ENCODE measurements around the gene PLAAT5.
A peak's percentile ranks its signal among the peaks of the same experiment; 100 is the strongest.

Gene PLAAT5

DNA sequence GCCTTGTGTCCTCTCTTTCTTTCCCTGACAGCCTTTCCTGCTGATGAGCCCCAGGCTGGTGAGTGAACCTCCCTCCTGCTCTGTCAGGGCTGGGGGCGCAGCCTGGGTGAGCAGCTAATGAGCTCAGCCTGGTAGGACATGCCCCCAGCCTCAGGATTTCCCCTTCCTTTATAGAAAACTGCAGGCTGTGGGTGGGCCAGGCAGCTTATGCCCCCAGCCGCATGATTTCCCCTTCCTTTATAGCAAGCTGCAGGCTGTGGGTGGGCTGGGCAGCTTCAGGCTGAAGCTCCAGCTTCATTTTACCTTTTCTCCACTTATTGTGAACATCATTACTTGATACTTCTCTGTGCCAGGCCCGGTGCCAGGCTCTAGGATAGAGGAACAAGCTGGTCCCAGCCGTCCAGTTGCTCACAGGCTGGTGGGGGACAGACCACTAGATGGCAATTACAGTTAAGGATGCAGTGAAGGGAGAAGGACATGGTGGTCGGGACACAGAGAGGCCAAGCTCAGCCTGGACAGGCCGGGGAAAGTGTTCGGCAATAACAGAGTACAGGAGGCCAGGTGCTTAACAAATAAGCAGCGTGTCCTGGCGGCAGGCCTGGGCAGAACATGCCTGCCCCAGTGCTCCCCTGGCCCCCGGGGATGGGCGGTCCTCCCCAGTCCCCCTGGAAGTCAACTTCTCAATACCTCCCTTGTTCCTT is 20.2 kb upstream of the PLAAT5 start:
- DNase-seq, result no peak

GRCh38 chr11:63510360-63511047 is 19.5 kb upstream of the PLAAT5 start:
- no peak for DNase-seq

- DNase-seq, result no peak
Measured at GRCh38 chr11:63508745-63509144, 17.8 kb upstream of the PLAAT5 start.

DNA sequence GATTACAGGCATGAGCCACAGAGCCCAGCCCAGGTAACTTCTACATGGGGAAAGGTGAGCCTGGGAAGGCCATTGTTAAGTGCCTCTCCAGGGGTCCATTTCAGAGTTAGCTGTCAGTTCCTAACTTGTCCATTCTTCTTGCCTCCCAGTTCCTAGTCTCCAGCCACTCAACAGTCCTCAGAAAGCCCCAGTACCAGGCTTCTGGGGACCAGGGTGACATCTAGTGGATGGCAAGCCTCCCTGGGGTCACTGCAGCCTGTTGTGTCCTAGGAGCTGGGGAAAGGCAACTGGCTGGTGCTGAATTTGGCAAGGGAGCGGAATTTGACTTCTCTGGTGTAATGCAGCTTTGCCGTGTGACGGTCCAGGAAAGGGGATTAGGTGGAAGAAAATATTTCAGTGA is 17.0 kb upstream of the PLAAT5 start:
- DNase-seq, result peak; percentile 14

DNA sequence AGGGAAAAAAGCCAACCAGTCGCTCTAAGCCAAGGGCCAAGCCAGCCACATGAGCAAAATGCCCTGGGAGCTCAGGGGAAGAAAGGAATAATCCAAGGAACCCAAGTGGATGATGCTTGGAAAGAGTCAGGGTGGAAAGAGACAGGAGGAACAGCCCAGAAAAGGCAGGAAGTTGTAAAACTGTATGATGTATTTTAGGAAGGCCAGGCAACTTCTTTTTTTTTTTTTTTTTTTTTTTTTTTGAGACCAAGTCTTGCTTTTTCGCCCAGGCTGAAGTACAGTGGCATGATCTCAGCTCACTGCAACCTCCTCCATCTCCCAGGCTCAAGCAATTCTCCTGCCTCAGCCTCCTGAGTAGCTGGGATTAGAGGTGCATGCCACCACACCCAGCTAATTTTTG is 16.5 kb upstream of the PLAAT5 start:
- DNase-seq, result no peak

GRCh38 chr11:63506876-63507275 is 15.9 kb upstream of the PLAAT5 start:
- DNase-seq, result no peak

GRCh38 chr11:63505857-63506528 is 15.0 kb upstream of the PLAAT5 start, which contains the start of gene LGALS12:
Gene LGALS12, plus strand, starts transcription at chr11:63506084. Its CDS starts 375 bp downstream, at chr11:63506459.
- peak; percentile 7 for DNase-seq

GRCh38 chr11:63504933-63505586 is 14.1 kb upstream of the PLAAT5 start:
- no peak for DNase-seq

DNA sequence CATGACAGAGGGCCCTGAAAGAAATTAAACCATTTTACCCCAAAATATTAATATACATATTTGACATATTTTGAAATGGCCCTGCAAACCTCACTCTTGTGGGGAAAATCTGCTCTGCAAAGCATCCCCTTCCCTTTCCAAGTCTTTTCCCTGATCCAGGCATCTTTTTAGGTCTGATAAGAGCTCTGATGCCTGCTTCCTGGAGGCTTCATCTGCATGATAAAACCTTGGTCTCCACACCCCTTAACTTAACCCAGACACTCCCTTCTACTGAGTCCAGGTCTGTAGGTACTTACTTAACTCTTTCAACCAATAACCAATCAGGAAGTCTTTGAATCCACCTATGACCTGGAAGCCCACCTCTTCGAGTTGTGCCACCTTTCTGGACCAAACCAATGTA is 13.1 kb upstream of the PLAAT5 start:
- DNase-seq, result no peak

GRCh38 chr11:63503492-63503891 is 12.5 kb upstream of the PLAAT5 start:
- DNase-seq, result peak; percentile 14

DNA sequence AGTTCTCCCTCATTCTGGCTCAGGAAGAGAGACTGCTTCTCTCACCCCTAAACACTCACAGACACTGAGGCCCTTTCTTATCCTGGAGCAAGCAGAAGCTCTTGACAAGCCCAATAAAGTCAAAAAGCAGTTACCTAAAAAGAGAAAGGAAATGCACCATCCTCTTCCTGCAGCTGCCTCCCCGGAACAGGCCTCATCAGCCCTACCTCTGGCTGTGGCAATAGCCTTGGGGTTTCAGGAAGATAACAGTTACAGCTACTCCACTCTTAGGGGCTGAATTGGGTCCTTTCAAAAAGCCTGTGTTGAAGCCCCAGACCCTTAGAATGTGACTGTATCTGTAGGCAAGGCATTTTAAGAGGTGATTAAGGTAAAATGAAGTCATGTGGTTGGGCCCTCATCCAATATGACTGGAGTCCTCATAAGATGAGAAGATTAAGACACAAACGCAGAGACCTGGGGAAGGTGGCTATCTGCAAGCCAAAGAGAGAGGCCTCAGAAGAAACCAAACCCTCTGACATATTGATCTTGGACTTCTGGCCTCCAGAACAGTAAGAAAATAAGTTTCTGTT is 11.4 kb upstream of the PLAAT5 start:
- DNase-seq, result no peak

DNA sequence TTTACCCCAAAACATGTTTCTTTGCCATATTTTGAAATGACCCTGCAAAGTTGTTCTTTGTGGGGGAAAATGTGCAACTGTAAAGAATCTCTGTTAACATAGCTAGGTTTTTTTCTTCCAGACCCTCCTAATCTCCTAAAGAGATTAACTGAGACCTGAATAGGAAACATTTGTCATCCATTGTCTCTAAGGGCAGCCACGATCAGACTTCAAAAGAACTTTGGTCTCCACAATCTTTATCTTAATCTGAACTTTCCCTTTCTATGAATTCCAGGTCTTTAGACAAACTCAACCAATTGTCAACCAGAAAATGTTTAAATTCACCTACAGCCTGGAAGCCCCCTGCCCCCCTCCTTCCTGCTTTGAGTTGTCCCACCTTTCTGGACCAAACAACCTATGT is 10.3 kb upstream of the PLAAT5 start:
- no peak for DNase-seq

- DNase-seq, result no peak
Measured at GRCh38 chr11:63499874-63500273, 8.9 kb upstream of the PLAAT5 start.

DNA sequence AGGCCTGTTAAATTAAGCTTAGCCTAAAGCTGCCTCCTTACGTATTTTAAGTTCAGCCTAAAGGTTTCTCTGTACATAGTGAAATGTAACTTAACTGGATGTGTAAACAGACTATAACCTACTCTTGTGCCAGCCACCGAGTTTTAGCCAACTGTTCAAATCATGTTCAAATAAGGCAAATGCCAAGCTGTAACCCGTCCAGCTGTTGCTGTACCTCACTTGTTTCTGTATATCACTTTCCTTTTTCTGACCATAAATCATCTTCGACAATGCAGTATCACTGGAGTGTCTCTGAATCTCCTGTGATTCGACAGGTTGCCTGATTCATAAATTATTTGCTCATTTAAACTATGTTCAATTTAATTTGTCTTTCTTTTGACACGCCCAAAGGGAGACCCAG is 4.0 kb upstream of the PLAAT5 start:
- DNase-seq, result no peak

DNA sequence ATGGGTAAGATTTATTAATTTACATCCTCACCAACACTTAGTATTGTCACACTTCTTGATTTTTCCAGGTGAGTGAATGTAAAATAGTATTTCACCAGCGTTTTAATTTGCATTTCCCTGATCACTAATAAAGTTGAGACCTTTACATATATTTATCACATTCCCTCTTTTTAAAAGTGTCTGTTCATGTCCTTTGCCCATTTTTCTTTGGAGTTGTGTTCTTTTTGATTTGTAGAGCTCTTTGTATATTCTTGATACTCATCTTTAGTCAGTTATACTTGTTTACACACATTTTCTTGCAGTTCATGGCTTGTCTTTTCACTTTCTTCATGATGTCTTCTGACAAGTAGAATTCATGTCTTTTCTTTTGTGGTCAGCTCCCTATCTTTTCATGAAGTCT is 2.2 kb upstream of the PLAAT5 start:
- DNase-seq, result no peak

DNA sequence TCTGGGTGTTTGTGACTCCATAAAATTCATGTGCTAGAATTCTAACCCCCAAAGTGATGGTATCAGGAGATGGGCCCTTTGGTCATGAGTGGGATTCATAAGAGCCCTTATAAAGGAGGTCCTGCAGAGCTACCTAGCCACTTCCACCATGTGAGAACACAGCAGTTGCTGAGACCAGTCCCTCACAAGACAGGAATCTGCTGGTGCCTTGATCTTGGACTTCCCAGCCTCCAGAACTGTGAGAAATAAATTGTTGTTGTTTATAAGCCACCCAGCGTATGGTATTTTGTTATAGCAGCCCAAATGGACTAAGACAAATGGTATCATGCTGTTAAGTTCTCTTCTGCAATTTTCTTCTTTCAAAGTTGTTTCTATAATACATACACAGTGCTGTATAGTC is 1.5 kb upstream of the PLAAT5 start:
- DNase-seq, result no peak

- DNase-seq, result peak; percentile 8
Measured at GRCh38 chr11:63491636-63492372, 837 bp upstream of the PLAAT5 start.

GRCh38 chr11:63491240-63491587 is 247 bp upstream of the PLAAT5 start:
- DNase-seq, result no peak

- no peak for DNase-seq
Measured at GRCh38 chr11:63489879-63490278, 1.1 kb downstream of the PLAAT5 start.

GRCh38 chr11:63488789-63489188 is 2.2 kb downstream of the PLAAT5 start:
- DNase-seq, result no peak

DNA sequence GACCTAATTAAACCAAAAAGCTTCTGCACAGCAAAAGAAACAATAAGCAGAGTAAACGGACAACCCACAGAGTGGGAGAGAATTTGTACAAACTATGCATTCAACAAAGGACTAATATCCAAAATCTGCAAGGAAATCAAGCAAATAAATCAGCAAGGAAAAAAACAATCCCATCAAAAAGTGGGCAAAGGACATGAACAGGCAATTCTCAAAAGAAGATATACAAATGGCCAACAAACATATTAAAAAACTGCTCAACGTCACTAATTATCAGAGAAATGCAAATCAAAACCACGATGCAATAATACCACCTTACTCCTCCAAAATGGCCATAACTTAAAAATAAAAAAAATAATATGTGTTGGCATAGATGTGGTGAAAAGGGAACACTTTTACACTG is 5.2 kb downstream of the PLAAT5 start:
- no peak for DNase-seq

DNA sequence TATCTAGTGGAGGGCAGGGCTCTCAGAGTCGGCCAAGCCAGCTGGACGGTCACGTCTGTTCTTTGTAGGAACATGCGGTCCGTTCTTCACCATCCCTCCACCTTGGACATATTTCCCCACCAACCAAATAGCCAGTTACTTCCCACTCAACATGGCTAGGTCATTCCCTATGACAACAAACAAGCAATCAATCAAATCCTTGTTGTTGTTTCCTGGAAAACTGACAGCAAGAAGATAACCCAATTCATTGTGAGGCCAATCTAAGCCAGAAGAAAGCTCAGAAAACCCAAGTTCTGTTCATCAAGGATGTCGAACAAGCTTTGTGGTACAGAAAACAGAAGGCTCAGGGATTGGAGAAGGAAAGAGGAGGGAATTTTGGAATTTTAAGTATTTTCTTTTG is 10.9 kb downstream of the PLAAT5 start:
- DNase-seq, result no peak

- peak; percentile 79 for DNase-seq
Measured at GRCh38 chr11:63478896-63479295, 12.1 kb downstream of the PLAAT5 start.

All from CD4-positive, alpha-beta T cell treated with Interleukin-17A for 1 hour (primary cell).